Measurements from ENCODE around the gene PSG1.

PSG1 gene

GRCh38 chr19:42816894-42817293 is 62.6 kb downstream of the PSG1 start:
- DNase-seq, result no peak

Measured in NCI-H2227 treated with DMSO at 0.1 percent for 48 hours (cell line).